Panc1 (cell line): Measurements from ENCODE around the gene HOXD9. TPM values are rescaled to one million over a fixed set of nuclear protein-coding genes. Genes with fewer than 3 reads are reported as not detected.

ENCODE experiments used
- ATAC-seq: fragments of 200-7000 bp; cut with Tn5 transposase; 2 replicates; pipeline ENCODE4 v1.9.1; 2020; ENCODE audit warnings: mild to moderate bottlenecking, moderate library complexity
- BruUV-seq: library from RNA; stranded (reverse); fragments of 400-500 nt; replicated peaks from 2 replicates; lab custom pipeline; 2021; lab: Mats Ljungman, UMichigan
- CTCF ChIA-PET: fragments of 300-600 bp; sonication (Branson Sonifier 250); formaldehyde crosslinking; loops from one replicate; lab custom pipeline; 2022; ENCODE audit warnings: antibody characterized with exemption; lab: Charles Lee
- POLR2A ChIA-PET: fragments of 300-600 bp; sonication (Branson Sonifier 250); formaldehyde crosslinking; loops from one replicate; lab custom pipeline; 2022; ENCODE audit warnings: antibody characterized with exemption; lab: Charles Lee
- DNase-seq: peaks from one replicate; pipeline ENCODE4 v3.0.0-alpha.2; 2010; ENCODE audit warnings: low read depth, low spot score
- H3K27ac ChIP-seq: 2 replicates; pipeline ENCODE4 v1.5.1; 2011; ENCODE audit warnings: mild to moderate bottlenecking, low read length, inconsistent platforms
- H3K27me3 ChIP-seq: fragments of 200-500 bp; sonication (Bioruptor generic); 2 replicates; pipeline ENCODE4 v1.6.0; 2014; ENCODE audit warnings: low read length, inconsistent platforms; ENCODE audit not compliant: control insufficient read depth, insufficient read depth
- H3K36me3 ChIP-seq: fragments of 200-500 bp; sonication (Bioruptor generic); 2 replicates; pipeline ENCODE4 v1.5.1; 2014; ENCODE audit warnings: inconsistent platforms, mild to moderate bottlenecking, low read length, moderate library complexity; ENCODE audit not compliant: control insufficient read depth, insufficient read depth
- H3K4me1 ChIP-seq: 2 replicates; pipeline ENCODE4 v1.5.1; 2011; ENCODE audit warnings: inconsistent platforms, mild to moderate bottlenecking, low read length, moderate library complexity; ENCODE audit not compliant: control insufficient read depth, insufficient read depth
- H3K4me3 ChIP-seq, 2 experiments: 2 replicates each; pipeline ENCODE4 v1.5.1; 2011 to 2012; ENCODE audit warnings: low read depth in 2 of 2, low read length in 2 of 2, mild to moderate bottlenecking in 2 of 2, inconsistent platforms in 1 of 2, moderate library complexity in 1 of 2
- H3K9me3 ChIP-seq: fragments of 200-500 bp; sonication (Bioruptor generic); 2 replicates; pipeline ENCODE4 v1.5.1; 2014; ENCODE audit warnings: low read depth, mild to moderate bottlenecking, inconsistent platforms, low read length, moderate library complexity; ENCODE audit not compliant: control insufficient read depth, insufficient read depth
- CTCF ChIP-seq: fragments of 450-650 bp; IDR thresholded peaks from 2 replicates; pipeline ENCODE4 v1.5.1; 2017; ENCODE audit warnings: mild to moderate bottlenecking
- POLR2AphosphoS5 ChIP-seq: IDR thresholded peaks from 2 replicates; pipeline ENCODE4 v1.6.1; 2012; ENCODE audit warnings: mild to moderate bottlenecking, low read depth, low read length, moderate library complexity
- REST ChIP-seq, 2 experiments: IDR thresholded peaks; 2 replicates each; pipeline ENCODE4 v1.6.1; 2011 to 2012; ENCODE audit warnings: low read depth in 2 of 2, control low read depth in 1 of 2, low read length in 1 of 2, mild to moderate bottlenecking in 1 of 2, moderate library complexity in 1 of 2; ENCODE audit not compliant: insufficient read depth in 1 of 2
- SIN3A ChIP-seq: IDR thresholded peaks from 2 replicates; pipeline ENCODE4 v1.6.1; 2012; ENCODE audit warnings: low read depth, mild to moderate bottlenecking, low read length, moderate library complexity, borderline replicate concordance; ENCODE audit not compliant: insufficient read depth
- TCF7L2 ChIP-seq: IDR thresholded peaks from 2 replicates; pipeline ENCODE4 v1.6.1; 2011; ENCODE audit warnings: mild to moderate bottlenecking, low read depth, low read length, inconsistent platforms
- in situ Hi-C: cut with HindIII; loops from 2 replicates; pipeline ENCODE4 v1.10.0; 2016; ENCODE audit warnings: low sequenced_read_pairs, low pct_unique_long_range_greater_than_20kb
- intact Hi-C: fragments of 100-400 bp; cut with micrococcal nuclease; formaldehyde crosslinking; loops from one replicate; pipeline ENCODE4 v1.10.0; 2022; ENCODE audit not compliant: unreplicated experiment
- total RNA-seq: library from RNA; stranded (reverse); gene quantifications from one replicate; pipeline ENCODE4 v1.2.1, GENCODE V29; 2021; ENCODE audit not compliant: unreplicated experiment

The HOXD9 gene
- total RNA-seq, 1 experiment from 2014 or later, result 0.15 TPM

- POLR2A ChIA-PET, result no interaction called here
Observed at GRCh38 chr2:176166272-176166671, 43.8 kb downstream of the HOXD9 start.

GRCh38 chr2:176167398-176167797 is 44.9 kb downstream of the HOXD9 start:
- H3K27ac ChIP-seq, result no peak overlapping the region
- ATAC-seq, result no peak
- TF ChIP-seq CTCF, result no peak
- no peak for TF ChIP-seq REST (IDR thresholded peaks at IDR 0.05; ENCODE audit: insufficient read depth in 1 of 2, low read depth in 2 of 2, low read length in 1 of 2)
- no peak for TF ChIP-seq TCF7L2
- no peak for TF ChIP-seq SIN3A
- no peak for TF ChIP-seq POLR2AphosphoS5
- H3K9me3 ChIP-seq, result no peaks in the 10 kb centered on the region
- in situ Hi-C loops, result no loop called here
- intact Hi-C loops, result no loop called here
- ChIA-PET CTCF (no interaction called here), POLR2A (no interaction called here)
- DNase-seq, result no peak
- H3K4me1 ChIP-seq, result no peaks in the 10 kb centered on the region
- H3K4me3 ChIP-seq, result no peak overlapping the region
- BruUV-seq, result no TSS peak
- no peaks in the 10 kb centered on the region for H3K36me3 ChIP-seq
- H3K27me3 ChIP-seq, result no peaks in the 10 kb centered on the region

More at GRCh38 chr2:176166272-176166671, 43.8 kb downstream of the HOXD9 start:
- no peak overlapping the region for H3K27ac ChIP-seq
- intact Hi-C loops, result no loop called here
- no peak for TF ChIP-seq TCF7L2
- no peak for TF ChIP-seq REST (IDR thresholded peaks at IDR 0.05; ENCODE audit: insufficient read depth in 1 of 2, low read depth in 2 of 2, low read length in 1 of 2)
- no peak for TF ChIP-seq CTCF
- no peak for TF ChIP-seq POLR2AphosphoS5
- no peak for TF ChIP-seq SIN3A
- no peaks in the 10 kb centered on the region for H3K36me3 ChIP-seq
- DNase-seq (no peak), ATAC-seq (no peak)
- no peaks in the 10 kb centered on the region for H3K4me1 ChIP-seq
- CTCF ChIA-PET, result no interaction called here
- H3K27me3 ChIP-seq, result no peaks in the 10 kb centered on the region
- H3K4me3 ChIP-seq, result no peak overlapping the region
- BruUV-seq, result no TSS peak
- in situ Hi-C loops, result no loop called here
- H3K9me3 ChIP-seq, result no peaks in the 10 kb centered on the region
